Measurements from ENCODE around the gene FBN1.

FBN1 gene

GRCh38 chr15:48360841-48361240 is 284.7 kb downstream of the FBN1 start:
- no peak for TF ChIP-seq CTCF (IDR thresholded peaks at IDR 0.05; ENCODE audit: low read depth, low read length)
- Histone ChIP-seq H3K27ac (no peak overlapping the region), H3K4me3 (ENCODE audit: low read depth, low read length) (no peak overlapping the region), H3K36me3 (no peaks in the 10 kb centered on the region), H3K27me3 (ENCODE audit: insufficient read depth, low read depth, severe bottlenecking) (no peaks in the 10 kb centered on the region), H3K9me3 (ENCODE audit: severe bottlenecking) (no peaks in the 10 kb centered on the region)
- DNase-seq, result no peak
